Mucosa of rectum (tissue), 2 donors: Measurements from ENCODE around the gene PAQR5.

Experiments used
- H3K27ac ChIP-seq, 2 donors: one replicate each; pipeline ENCODE4 v1.7.0; 2013; ENCODE audit warnings: inconsistent platforms in 2 of 2, low read depth in 2 of 2, low read length in 2 of 2
- H3K27me3 ChIP-seq, 2 donors: one replicate each; pipeline ENCODE4 v1.7.0; 2013; ENCODE audit warnings: low read length in 2 of 2; ENCODE audit not compliant: control insufficient read depth in 2 of 2, insufficient read depth in 2 of 2
- H3K36me3 ChIP-seq, 2 donors: one replicate each; pipeline ENCODE4 v1.7.0; 2013; ENCODE audit warnings: low read length in 2 of 2; ENCODE audit not compliant: control insufficient read depth in 2 of 2, insufficient read depth in 2 of 2
- H3K4me1 ChIP-seq, 2 donors: one replicate each; pipeline ENCODE4 v1.7.0; 2013; ENCODE audit warnings: low read length in 2 of 2, mild to moderate bottlenecking in 1 of 2; ENCODE audit not compliant: control insufficient read depth in 2 of 2, insufficient read depth in 2 of 2
- H3K4me3 ChIP-seq, 2 donors: one replicate each; pipeline ENCODE4 v1.7.0; 2013; ENCODE audit warnings: low read length in 2 of 2
- H3K9ac ChIP-seq, 2 donors: one replicate each; pipeline ENCODE4 v1.7.0; 2013; ENCODE audit warnings: low read length in 2 of 2, low read depth in 1 of 2, mild to moderate bottlenecking in 1 of 2
- H3K9me3 ChIP-seq, 2 donors: one replicate each; pipeline ENCODE4 v1.7.0; 2013; ENCODE audit warnings: low read length in 2 of 2; ENCODE audit not compliant: control insufficient read depth in 2 of 2
- donor health status: healthy.
- donor health status: Normal muscosa, but diverticular disease.

The PAQR5 gene

DNA sequence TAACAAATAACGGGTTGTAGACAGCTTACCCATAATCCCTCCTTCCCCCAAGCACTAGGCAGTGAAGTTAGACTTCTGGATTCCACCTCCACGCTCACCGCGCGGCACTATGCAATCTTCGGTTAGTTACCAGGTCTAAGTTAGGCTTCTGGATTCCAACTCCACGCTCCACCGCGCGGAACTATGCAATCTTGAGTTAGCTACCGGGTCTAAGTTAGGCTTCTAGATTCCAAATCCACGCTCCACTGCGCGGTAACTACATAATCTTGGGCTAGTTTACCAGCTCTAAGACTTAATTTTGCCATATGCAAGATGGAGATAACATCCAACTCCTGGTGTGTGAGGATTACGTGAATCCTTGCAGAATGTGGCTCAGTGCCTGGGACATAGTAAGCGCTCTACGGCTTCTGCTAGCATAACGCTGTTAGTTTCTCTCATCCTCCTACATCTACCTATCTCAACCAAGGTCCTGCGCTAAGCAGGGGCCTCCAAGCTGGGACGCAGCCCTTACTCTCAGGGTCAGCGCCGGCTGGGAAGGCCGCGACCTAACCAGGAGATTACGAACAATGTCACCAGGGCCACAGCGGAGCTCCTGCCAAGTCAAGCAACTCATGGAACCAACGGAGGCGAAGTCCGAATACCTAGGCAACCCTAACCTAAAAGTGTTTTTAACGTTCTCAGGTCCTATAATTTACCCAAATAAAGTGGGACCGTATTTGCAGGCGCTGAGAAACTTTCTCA, 153.4 kb downstream of the PAQR5 start:
- peak overlapping the region; percentile 89 to 94 for H3K27ac ChIP-seq
- peak overlapping the region; percentile 88 for H3K9ac ChIP-seq
- H3K4me1 ChIP-seq: peaks cover 16 to 21% of the 10 kb centered on the region in 2 donors

DNA sequence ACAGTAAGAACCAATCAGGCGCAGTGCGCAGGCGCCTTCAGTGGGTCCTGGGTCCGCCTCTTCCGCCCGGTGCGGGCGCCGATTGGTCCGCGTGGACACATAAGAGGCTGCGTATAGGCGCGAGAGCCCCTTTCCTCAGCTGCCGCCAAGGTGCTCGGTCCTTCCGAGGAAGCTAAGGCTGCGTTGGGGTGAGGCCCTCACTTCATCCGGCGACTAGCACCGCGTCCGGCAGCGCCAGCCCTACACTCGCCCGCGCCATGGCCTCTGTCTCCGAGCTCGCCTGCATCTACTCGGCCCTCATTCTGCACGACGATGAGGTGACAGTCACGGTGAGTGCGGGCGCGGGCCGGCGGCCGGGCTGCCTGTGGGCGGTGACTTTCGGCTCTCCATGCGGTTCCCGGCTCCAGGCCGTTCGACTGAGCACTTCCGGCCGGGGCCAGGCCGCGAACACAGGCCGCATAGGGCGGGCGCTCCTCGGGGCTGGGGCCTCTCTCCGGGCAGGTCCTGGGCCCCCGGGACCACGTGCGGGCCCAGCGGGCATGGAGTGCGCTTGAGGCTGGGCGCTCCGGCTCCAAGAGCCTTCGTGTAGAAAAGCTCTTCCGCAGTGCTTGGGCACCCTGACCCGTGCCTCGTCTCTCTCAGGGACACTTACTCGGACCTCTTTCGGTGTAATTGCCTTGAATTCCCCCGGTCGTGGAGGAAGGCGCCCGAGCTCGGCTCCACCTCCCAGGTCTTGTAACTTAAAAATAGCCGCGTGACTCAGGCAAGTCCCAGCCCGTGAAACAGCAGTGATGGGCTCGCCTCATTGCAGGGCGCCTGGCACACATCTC, 154.2 kb downstream of the PAQR5 start, which contains the start of gene RPLP1:
Gene RPLP1 (plus strand): TSS at position 127 of the 830 bp plus-strand sequence. CDS start 131 bp downstream, at position 258.
- Histone ChIP-seq H3K36me3 (peaks cover 15 to 24% of the 10 kb centered on the region in 2 donors), H3K9ac (peak within 1 kb of the TSS; percentile 88), H3K27me3 (no peaks in the 10 kb centered on the region)

More for the DNA sequence above, 153.4 kb downstream of the PAQR5 start:
- peaks cover 16 to 19% of the 10 kb centered on the region in 2 donors for H3K36me3 ChIP-seq
- H3K9me3 ChIP-seq: no peaks in the 10 kb centered on the region
- H3K27me3 ChIP-seq: no peaks in the 10 kb centered on the region
- peak overlapping the region; percentile 73 to 96 for H3K4me3 ChIP-seq

GRCh38 chr15:69454953-69455352, 156.2 kb downstream of the PAQR5 start:
- H3K4me1 ChIP-seq: peaks cover 16 to 21% of the 10 kb centered on the region in 2 donors
- H3K27ac ChIP-seq: no peak overlapping the region
- H3K9ac ChIP-seq: no peak overlapping the region
- no peaks in the 10 kb centered on the region for H3K27me3 ChIP-seq
- H3K4me3 ChIP-seq: peak overlapping the region in 1 of 2 donors; percentile 73
- H3K36me3 ChIP-seq: peaks cover 15 to 24% of the 10 kb centered on the region in 2 donors
- H3K9me3 ChIP-seq: no peaks in the 10 kb centered on the region

More for the DNA sequence above, 154.2 kb downstream of the PAQR5 start, which contains the start of gene RPLP1:
- Histone ChIP-seq H3K9me3 (no peaks in the 10 kb centered on the region), H3K4me1 (peaks cover 16 to 21% of the 10 kb centered on the region in 2 donors), H3K4me3 (peak within 1 kb of the TSS; percentile 73 to 96), H3K27ac (peak within 1 kb of the TSS; percentile 89 to 94)

DNA sequence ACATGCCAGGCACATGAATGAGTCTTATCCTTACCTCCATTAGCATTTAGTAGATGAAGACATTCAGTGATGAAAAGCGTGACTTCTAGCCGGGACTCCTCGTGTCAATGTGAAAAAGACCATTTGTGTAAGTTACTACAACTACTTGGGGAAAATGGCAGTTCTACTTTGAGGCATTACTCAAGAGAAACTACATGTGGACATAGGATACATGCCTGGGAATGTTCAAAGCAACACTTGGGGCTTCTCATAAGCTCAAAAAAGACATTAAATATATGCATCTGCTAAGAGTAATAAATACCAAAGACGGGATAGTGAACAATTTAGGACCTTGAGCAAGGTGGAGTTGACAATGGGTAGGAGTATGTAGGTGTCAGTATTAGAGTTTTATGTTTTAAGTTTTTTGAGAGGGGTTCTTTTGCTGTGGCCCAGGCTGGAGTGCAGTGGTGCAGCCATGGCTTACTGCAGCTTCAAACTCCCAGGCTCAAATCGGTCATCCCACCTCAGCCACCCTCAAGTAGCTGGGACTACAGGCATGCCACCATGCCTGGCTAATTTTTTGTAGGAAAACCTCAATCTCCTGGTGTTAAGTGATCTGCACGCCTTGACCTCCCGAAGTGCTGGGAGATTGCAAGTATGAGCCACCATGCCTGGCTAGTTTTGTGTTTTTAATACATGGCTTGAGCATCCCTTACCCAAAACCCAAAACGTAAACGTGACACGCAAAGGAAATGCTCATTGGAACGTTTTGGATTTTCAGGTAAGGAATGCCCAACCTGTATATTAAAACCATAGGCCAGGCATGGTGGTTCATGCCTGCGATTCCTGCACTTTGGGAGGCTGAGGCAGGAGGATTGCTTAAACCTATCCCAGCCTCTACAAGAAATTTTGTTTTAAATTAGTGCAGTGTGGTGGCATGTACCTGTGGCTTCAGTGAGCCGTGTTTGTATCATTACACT, 157.8 kb downstream of the PAQR5 start:
- Histone ChIP-seq H3K36me3 (peaks cover 15 to 24% of the 10 kb centered on the region in 2 donors), H3K4me3 (no peak overlapping the region), H3K27me3 (no peaks in the 10 kb centered on the region), H3K9me3 (no peaks in the 10 kb centered on the region), H3K27ac (no peak overlapping the region), H3K9ac (no peak overlapping the region), H3K4me1 (peaks cover 16 to 21% of the 10 kb centered on the region in 2 donors)
